ENCODE measurements around the gene KIT.
"Not testable (repeated sequence)": the region's sequence is repeated elsewhere in the genome, so short reads cannot be mapped to it uniquely, and the experiment has no call there.

Gene KIT

GRCh38 chr4:54657551-54658251 is at the start of gene KIT:
TSS of gene KIT (plus strand) at chr4:54657957. CDS start at chr4:54658015, 58 bp downstream.
- DNase-seq (ENCODE audit: low read depth) = no peak

- DNase-seq (ENCODE audit: low read depth) = no peak
These were observed 48.4 kb upstream of the KIT start for GRCh38 chr4:54609310-54609709.

GRCh38 chr4:54614149-54614548 is 43.6 kb upstream of the KIT start:
- no peak for DNase-seq (ENCODE audit: low read depth)

GRCh38 chr4:54620773-54621172 is 37.0 kb upstream of the KIT start:
- no peak for DNase-seq (ENCODE audit: low read depth)

DNA sequence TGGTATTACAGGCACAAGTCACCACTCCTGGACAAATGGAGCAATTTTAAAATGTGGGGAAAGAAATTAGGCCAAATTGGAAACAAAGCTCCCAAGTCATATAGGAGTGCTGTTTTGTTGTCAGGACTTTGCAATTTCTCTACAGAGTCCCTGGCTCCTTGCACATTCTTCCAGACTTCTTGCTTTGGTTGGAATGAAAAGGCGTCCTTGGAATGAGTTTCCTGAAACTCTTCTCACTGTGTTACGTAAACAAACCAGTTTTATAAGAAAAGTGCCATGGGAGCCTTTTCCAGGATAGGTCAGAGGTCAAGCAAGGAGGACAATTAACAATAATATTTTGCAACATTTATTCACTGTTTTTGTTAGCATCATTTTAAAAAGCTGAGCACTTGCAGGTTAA is 32.4 kb upstream of the KIT start:
- no peak for DNase-seq (ENCODE audit: low read depth)

GRCh38 chr4:54626113-54626512 is 31.6 kb upstream of the KIT start:
- DNase-seq (ENCODE audit: low read depth) = no peak

- no peak for DNase-seq (ENCODE audit: low read depth)
These were observed 25.2 kb upstream of the KIT start for GRCh38 chr4:54632537-54632936.

DNA sequence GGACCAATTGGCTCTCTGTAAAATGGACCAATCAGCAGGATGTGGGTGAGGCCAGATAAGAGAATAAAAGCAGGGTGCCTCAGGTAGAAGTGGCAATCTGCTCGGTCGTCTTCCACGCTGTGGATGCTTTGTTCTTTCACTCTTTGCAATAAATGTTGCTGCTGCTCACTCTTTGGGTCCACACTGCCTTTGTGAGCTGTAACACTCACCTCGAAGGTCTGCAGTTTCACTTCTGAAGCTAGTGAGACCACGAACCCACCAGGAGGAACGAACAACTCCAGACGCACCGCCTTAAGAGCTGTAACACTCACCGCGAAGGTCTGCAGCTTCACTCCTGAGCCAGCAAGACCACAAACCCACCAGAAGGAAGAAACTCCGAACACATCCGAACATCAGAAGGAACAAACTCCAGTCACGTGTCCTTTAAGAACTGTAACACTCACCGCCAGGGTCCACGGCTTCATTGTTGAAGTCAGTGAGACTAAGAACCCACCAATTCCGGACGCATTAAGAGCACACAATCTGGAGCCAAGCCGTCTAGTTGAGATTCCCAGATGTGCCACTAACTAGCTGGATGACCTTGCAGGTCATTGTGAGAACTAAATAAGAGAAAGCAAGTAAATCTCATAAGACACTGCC is 24.5 kb upstream of the KIT start:
- not testable (repeated sequence) for DNase-seq (ENCODE audit: low read depth)

GRCh38 chr4:54635318-54635717 is 22.4 kb upstream of the KIT start:
- DNase-seq (ENCODE audit: low read depth) = no peak

GRCh38 chr4:54637325-54637724 is 20.4 kb upstream of the KIT start:
- DNase-seq (ENCODE audit: low read depth) = no peak

GRCh38 chr4:54641101-54641500 is 16.7 kb upstream of the KIT start:
- not testable (repeated sequence) for DNase-seq (ENCODE audit: low read depth)

DNA sequence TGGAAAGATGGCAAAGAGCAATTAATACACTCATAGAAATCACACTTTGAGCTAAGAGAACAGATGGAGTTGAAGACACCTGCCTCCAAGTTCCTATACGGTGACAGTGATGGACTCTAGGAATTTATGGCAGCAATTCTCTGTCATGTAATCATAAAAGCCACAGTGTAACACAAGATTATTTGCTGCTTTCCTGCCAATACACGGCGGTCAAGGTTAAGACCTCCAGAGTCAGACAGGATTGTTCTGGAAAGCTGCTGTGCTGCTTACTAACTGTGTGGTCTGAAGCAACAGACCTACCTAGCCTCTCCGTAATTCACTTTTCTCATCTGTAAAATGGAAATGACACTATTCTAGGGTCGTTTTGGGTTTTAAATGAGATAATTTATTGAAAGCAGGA is 14.6 kb upstream of the KIT start:
- no peak for DNase-seq (ENCODE audit: low read depth)

DNA sequence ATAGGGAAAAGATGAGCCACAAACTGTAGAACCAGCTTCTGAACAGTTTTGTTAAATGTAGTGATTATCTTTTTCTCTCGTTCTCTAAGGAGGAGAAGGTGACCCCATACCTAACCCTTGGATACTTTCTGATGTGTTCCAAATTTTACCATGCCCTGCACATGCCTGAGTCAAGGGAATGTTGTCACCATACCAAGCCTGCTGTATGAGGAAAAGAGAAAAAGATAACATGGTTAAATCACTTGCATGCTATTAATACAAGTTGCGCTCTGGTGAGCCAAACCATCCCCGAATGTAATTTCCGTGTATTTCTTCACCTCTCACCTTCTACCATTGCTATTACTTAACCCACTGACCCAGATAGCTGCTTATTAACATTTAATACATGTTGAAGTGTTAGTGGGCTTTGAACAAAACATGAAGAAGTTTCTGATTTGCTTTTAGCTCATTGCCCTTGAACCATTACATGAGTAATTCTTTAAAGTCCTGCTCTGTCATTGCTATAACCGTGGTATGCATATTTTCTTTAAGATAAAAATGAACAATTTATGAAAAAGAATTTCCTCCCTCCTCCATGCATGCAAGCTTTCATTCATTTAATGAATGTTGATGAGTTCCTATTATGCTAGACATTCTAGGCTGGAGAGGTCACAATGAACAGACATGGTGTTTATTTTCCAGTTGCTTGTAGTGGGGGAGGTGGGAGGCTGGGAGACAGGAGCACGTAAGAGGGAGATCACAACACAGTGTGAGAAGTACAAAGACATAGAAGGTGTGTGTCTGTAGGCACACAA is 13.6 kb upstream of the KIT start:
- no peak for DNase-seq (ENCODE audit: low read depth)

- DNase-seq (ENCODE audit: low read depth) = no peak
These were observed 11.9 kb upstream of the KIT start for GRCh38 chr4:54645830-54646229.

DNA sequence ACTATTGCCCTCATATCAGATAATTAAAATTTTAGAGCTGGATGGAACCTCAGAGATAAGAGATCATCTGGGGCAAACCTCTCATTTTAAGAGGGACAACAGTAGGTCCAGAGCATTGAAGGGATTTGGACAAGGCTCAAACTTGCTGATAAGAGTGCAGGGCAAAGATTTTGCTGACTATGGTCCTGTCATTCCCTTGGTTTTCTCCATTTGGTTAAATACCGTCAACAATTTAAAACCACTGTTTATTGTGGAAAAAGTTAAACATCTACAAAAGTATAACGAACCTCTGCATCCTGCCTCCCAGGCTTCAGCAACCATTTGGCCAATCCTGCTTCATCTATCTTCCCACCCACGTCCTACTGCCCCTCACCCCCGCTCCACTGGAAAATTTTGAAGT is 10.7 kb upstream of the KIT start:
- no peak for DNase-seq (ENCODE audit: low read depth)

DNA sequence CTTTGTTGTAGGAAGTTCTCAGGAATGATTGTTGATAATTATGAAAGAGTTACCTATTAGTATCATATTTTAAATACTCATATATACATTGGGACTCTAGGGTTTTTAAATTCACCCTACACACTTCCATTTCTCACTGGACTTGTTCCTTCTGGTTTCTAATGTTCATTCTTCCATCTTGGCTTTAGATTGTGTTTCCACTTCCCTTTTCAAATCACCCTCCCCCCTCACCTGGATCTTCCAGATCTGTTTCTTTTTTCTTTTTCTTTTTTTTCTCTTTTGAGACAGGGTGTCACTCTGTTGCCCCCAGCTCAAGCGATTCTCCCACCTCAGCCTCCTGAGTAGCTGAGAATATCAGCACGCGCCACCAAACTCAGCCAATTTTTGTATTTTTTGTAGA is 6.7 kb upstream of the KIT start:
- no peak for DNase-seq (ENCODE audit: low read depth)

DNA sequence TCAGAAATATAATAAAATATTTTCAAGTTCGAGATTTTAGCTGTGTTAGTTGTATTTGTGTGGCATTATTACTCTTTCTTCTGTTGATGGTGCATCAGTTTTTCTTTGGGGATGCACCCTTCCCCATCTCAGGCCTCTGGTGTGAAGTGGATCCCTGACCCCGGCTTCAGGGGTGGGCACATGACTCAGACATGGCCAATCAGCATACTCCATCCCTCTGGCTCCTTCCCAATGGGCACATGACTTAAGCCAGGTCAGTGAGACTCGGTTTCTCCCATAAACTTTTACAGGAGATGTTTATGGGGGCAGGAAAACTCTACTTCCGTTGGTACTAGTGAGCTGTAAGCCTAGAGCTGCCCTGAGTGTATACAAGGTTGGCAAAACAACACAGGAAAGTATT is 3.0 kb upstream of the KIT start:
- DNase-seq (ENCODE audit: low read depth) = no peak

- DNase-seq (ENCODE audit: low read depth) = no peak
These were observed 589 bp upstream of the KIT start for GRCh38 chr4:54657185-54657550.

- DNase-seq (ENCODE audit: low read depth) = peak; percentile 12
These were observed 716 bp downstream of the KIT start for GRCh38 chr4:54658252-54659093.

DNA sequence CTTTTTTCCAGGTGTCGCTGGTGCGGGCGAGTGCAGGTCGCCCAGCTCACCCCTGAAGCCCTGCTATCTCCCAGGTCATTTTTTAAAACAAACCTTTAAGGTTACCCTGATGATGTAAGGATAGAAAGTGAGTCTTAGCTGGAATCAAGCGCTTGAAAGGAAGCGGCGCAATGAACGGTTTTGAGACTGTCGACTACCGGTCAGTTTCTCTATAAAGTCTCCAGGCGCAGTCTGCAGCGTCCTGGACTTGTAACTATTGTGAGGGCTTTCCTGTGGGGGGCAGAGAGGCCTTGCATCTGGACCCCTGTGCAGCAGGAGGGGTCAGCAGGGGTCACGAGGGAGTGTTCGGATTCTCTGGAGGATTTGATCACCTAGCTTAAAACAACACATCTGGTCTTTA is 1.6 kb downstream of the KIT start:
- no peak for DNase-seq (ENCODE audit: low read depth)

- no peak for DNase-seq (ENCODE audit: low read depth)
These were observed 2.2 kb downstream of the KIT start for GRCh38 chr4:54659749-54660535.

DNA sequence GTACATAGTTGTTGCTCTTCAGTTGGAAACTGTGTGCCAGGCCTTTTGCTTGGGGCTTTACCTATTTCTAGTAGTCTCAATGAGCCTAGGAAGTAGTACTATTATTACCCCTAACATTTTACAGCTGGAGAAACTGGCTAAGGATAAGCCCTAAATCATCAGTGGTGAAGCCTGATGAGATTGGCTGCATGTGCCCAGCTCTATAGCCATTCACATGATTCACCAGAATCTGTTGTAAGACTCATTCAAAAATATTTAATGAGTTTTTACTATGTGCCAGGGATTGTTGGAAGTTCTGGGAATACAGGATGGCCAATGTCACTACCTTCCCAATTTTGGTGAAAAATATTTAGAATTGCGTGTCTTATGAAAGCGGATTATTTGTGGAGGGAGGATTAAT is 2.8 kb downstream of the KIT start:
- DNase-seq (ENCODE audit: low read depth) = no peak

Data from fibroblast of gingiva (primary cell).